A549 treated with Mapracorat at 1 μM for 4 hours (cell line): ENCODE data around the gene ZC3H14. TPM values are rescaled to one million over a fixed set of nuclear protein-coding genes. Genes with fewer than 3 reads are reported as not detected.

Experiments
- total RNA-seq: library from RNA; stranded (reverse); fragments of 200-300 nt; extraction: Qiagen RNA extraction; gene quantifications from 5 replicates; pipeline ENCODE4 v1.2.3, GENCODE V29; 2022

Gene ZC3H14, protein sequence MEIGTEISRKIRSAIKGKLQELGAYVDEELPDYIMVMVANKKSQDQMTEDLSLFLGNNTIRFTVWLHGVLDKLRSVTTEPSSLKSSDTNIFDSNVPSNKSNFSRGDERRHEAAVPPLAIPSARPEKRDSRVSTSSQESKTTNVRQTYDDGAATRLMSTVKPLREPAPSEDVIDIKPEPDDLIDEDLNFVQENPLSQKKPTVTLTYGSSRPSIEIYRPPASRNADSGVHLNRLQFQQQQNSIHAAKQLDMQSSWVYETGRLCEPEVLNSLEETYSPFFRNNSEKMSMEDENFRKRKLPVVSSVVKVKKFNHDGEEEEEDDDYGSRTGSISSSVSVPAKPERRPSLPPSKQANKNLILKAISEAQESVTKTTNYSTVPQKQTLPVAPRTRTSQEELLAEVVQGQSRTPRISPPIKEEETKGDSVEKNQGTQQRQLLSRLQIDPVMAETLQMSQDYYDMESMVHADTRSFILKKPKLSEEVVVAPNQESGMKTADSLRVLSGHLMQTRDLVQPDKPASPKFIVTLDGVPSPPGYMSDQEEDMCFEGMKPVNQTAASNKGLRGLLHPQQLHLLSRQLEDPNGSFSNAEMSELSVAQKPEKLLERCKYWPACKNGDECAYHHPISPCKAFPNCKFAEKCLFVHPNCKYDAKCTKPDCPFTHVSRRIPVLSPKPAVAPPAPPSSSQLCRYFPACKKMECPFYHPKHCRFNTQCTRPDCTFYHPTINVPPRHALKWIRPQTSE
- 60.3 to 65.2 TPM (median 62.7 TPM) in 5 replicates for total RNA-seq

DNA sequence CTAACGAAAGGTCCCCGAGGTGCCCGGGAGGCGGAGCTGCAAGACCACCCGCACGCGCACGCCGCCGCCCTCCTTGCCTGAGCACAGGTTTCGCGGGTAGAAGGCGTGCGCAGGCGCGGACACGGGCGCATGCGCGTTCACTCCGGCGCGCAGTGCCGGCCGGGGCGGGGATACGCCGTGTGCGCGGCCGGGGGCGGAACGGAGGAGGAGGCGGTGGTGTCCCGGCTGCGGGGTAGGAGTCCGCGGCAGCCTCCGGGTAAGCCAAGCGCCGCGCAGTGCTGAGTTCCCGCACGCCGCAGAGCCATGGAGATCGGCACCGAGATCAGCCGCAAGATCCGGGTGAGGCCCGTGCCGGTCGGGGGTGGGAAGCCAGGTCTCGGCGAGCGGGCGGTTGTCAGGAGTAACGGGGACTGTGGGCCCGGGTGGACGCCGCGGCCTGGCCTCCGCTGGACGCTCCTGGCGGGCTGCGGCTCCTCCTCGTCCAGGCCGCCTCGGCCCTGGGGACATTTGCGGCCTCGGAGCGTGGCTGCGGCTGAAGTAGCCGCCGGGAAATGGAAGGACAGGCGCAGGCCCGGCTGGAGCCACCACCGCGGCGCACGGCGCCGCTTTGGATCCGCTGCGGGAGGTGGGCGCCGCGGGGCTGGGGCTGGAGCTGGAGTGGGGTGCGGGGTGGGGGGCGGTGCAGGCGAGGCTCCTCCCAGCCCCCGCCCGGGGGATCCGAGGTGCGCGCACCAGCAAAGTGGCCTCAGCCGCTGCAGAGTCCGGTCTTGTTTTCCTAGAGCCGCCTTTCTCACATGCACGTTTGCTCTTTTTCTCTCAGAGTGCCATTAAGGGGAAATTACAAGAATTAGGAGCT, at the start of gene ZC3H14:
ZC3H14 (plus strand) TSS at position 207 of the 856 bp plus-strand sequence; CDS start at position 304, 97 bp downstream.

DNA sequence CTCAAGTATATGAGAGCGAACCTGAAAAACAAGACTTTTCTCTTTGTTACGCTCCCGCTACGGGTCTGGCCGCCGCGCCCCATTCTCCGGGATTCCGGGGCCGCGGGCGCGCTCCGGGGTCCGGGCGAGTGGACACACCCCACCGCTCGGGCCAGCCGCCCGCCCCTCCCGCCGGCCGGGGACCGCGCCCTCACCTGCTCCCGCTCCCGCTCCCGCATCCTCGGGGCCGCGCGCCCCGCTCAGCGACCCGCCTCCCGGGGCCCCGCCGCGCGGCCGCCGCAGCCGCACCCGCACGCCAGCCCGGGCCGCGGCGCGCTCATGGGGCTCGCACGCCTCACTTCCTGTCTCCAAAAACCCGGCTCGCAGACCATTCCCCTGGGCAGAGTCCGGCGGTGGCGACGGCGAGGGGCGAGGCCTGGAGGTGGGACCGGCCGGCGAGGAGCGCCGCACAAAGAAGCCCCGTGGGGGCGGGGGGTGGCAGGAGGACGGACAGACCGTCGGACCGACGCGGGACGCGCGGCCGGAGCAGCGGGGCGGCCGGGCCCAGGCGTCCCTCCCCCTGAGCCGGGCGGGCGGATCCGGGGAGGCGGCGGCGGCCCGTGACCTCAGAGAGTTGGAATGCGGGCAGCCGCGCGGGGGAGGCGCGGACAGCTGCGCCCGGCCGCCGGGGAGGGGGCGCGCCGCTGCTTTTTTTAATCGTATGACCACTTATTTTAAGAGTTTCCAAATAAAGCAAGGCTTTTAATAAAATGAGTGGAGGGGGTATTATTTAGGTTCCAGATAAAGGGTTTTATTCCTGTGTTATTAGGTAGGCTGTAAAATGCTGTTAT, 8.2 kb upstream of the ZC3H14 start, which contains the start of gene PTPN21:
PTPN21 (minus strand) TSS at position 551 of the 830 bp plus-strand sequence. CDS start 4,590 bp downstream, outside the sequence.

Other genes starting within 250 kb of the ZC3H14 start
- not detected in 5 replicates for gene KCNK10, start 239.8 kb upstream of the ZC3H14 start, total RNA-seq
- gene SPATA7, start 177.4 kb upstream of the ZC3H14 start, total RNA-seq: 2.9 to 4.8 TPM (median 3.8 TPM) in 5 replicates
- 7.6 to 9.5 TPM (median 9.0 TPM) in 5 replicates for gene PTPN21, start 8.0 kb upstream of the ZC3H14 start, total RNA-seq
- gene EML5, start 229.9 kb downstream of the ZC3H14 start, total RNA-seq: 0.39 to 1.0 TPM (median 0.44 TPM) in 5 replicates